Lung (tissue), 12 donors: ENCODE measurements around the gene UBAP2. TPM values are rescaled to one million over a fixed set of nuclear protein-coding genes. Genes with fewer than 3 reads are reported as not detected.

Experiments used
- ATAC-seq: fragments of 200-7000 bp; cut with Tn5 transposase; one replicate; pipeline ENCODE4 v1.9.1; 2020; ENCODE audit warnings: moderate number of reproducible peaks; ENCODE audit not compliant: insufficient read depth, low FRiP score
- DNase-seq, 3 donors: peaks; one replicate each; pipeline ENCODE4 v3.0.0-alpha.2; 2013 to 2017
- H3K27ac ChIP-seq, 2 donors: one replicate each; pipeline ENCODE4 v1.5.1; 2013; ENCODE audit warnings: mild to moderate bottlenecking in 2 of 2, moderate library complexity in 2 of 2, control low read depth in 1 of 2, inconsistent platforms in 1 of 2, low read depth in 1 of 2, low read length in 1 of 2
- H3K27me3 ChIP-seq, 3 donors: one replicate each; pipeline ENCODE4 v1.5.1; 2013; ENCODE audit warnings: low read length in 2 of 3; ENCODE audit not compliant: control insufficient read depth in 3 of 3, insufficient read depth in 3 of 3
- H3K36me3 ChIP-seq, 4 donors: one replicate each; pipeline ENCODE4 v1.5.1; 2013; ENCODE audit warnings: low read length in 4 of 4, mild to moderate bottlenecking in 1 of 4, moderate library complexity in 1 of 4; ENCODE audit not compliant: control insufficient read depth in 4 of 4, insufficient read depth in 4 of 4
- H3K4me1 ChIP-seq, 5 donors: one replicate each; pipeline ENCODE4 v1.5.1; 2013; ENCODE audit warnings: low read length in 5 of 5, mild to moderate bottlenecking in 2 of 5, moderate library complexity in 1 of 5; ENCODE audit not compliant: control insufficient read depth in 5 of 5, insufficient read depth in 5 of 5
- H3K4me3 ChIP-seq: one replicate; pipeline ENCODE4 v1.5.1; 2013; ENCODE audit warnings: mild to moderate bottlenecking, control low read depth, moderate library complexity
- H3K9ac ChIP-seq, 2 donors: one replicate each; pipeline ENCODE4 v1.5.1; 2013; ENCODE audit warnings: low read length in 2 of 2, control low read depth in 1 of 2; ENCODE audit not compliant: insufficient read depth in 1 of 2
- H3K9me3 ChIP-seq, 4 donors: one replicate each; pipeline ENCODE4 v1.5.1; 2013; ENCODE audit warnings: low read length in 3 of 4, mild to moderate bottlenecking in 1 of 4, moderate library complexity in 1 of 4; ENCODE audit not compliant: control insufficient read depth in 4 of 4, insufficient read depth in 3 of 4
- WGBS, 2 donors: extraction: QIAGEN DNeasy Blood & Tissue Kit; methylation state at CpG; one replicate each; pipeline ENCODE4 v1.1.7; 2013; 5-methylcytosine and 5-hydroxymethylcytosine counted together
- polyA plus RNA-seq, 2 donors: library from polyadenylated mRNA; stranded (reverse); fragments of 200-250 nt; gene quantifications; one replicate each; pipeline ENCODE4 v1.2.1, GENCODE V29; 2013
- total RNA-seq, 2 donors: library from RNA; depleted of rRNA in 1 of 2; stranded (reverse); fragments of >200 nt in 1 of 2; gene quantifications; one replicate each; pipeline ENCODE4 v1.2.1, GENCODE V29; 2014 to 2021
- TF ChIP-seq, protein P1 (sequence below): IDR thresholded peaks from 2 replicates; pipeline ENCODE4 v1.5.1; 2012; ENCODE audit warnings: mild to moderate bottlenecking; ENCODE audit errors: control extremely low read depth, extremely low read depth
- donor health status: control.
- donor health status: control.
- donor health status: Bipolar disorder and iron deficiency.
- donor health status: healthy.
- donor health status: DM: yes; HTN: yes; CAD: no.

UBAP2 gene
- total and polyA plus RNA-seq, 4 donors, result 12.6 to 45.4 (median 21.3) TPM

DNA sequence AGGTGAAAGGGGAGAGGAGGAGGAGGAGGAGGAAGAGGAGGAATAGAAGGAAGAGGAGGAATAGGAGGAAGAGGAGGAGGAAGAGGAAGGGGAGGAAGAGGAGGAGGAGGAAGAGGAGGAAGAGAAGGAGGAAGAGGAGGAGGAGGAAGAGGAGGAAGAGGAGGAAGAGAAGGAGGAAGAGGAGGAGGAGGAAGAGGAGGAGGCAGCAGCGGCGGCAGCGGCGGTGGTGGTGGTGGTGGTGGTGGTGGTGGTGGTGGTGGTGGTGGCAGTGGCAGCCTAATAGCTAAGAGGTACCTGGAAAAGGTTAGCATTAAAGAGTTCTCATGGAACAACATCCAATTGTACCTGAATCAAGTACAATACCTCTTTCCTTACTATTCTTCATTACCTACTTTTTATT is 32.5 kb downstream of the UBAP2 start:
- Histone ChIP-seq H3K9ac (no peak overlapping the region), H3K27ac (no peak overlapping the region), H3K4me1 (peaks cover 0 to 5% (median 0%) of the 10 kb centered on the region in 5 donors), H3K27me3 (no peaks in the 10 kb centered on the region), H3K36me3 (peaks cover 0 to 12% (median 2%) of the 10 kb centered on the region in 4 donors), H3K9me3 (no peaks in the 10 kb centered on the region), H3K4me3 (no peak overlapping the region)
- WGBS, 2 donors, result 90 to 100% methylated on average over 2 of the region's 4 CpGs
- DNase-seq (no peak), ATAC-seq (no peak)
- TF ChIP-seq, protein P1, sequence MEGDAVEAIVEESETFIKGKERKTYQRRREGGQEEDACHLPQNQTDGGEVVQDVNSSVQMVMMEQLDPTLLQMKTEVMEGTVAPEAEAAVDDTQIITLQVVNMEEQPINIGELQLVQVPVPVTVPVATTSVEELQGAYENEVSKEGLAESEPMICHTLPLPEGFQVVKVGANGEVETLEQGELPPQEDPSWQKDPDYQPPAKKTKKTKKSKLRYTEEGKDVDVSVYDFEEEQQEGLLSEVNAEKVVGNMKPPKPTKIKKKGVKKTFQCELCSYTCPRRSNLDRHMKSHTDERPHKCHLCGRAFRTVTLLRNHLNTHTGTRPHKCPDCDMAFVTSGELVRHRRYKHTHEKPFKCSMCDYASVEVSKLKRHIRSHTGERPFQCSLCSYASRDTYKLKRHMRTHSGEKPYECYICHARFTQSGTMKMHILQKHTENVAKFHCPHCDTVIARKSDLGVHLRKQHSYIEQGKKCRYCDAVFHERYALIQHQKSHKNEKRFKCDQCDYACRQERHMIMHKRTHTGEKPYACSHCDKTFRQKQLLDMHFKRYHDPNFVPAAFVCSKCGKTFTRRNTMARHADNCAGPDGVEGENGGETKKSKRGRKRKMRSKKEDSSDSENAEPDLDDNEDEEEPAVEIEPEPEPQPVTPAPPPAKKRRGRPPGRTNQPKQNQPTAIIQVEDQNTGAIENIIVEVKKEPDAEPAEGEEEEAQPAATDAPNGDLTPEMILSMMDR, result no peak

DNA sequence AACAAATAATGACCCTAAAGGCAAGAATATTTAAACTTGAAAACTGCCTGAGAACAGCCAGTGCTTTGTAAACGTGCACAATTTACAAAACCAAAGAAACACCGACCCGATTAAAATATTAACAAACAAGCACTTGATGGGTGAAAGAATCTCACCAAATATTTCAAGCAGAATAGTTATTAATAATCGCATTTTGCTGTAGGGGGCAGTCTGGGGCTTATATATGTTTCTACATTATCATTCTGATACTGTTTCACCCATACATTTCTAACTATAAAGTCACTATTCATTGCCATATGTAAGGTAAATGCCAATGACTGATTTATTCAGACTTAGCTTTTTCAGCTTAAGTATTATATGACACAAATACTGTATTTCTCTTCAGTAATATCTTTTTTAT is 37.7 kb downstream of the UBAP2 start:
- WGBS, 2 donors, result 75 to 88% methylated on average over 4 of the region's 4 CpGs
- no peak overlapping the region for H3K4me3 ChIP-seq
- H3K9ac ChIP-seq, result no peak overlapping the region
- DNase-seq, result peak in 2 of 3 donors; percentile 25
- no peak for ATAC-seq
- H3K36me3 ChIP-seq, result peaks cover 2 to 17% (median 3%) of the 10 kb centered on the region in 4 donors
- H3K27me3 ChIP-seq, result no peaks in the 10 kb centered on the region
- H3K4me1 ChIP-seq, result no peaks in the 10 kb centered on the region
- H3K27ac ChIP-seq, result no peak overlapping the region
- TF ChIP-seq, protein P1, result no peak
- no peaks in the 10 kb centered on the region for H3K9me3 ChIP-seq

DNA sequence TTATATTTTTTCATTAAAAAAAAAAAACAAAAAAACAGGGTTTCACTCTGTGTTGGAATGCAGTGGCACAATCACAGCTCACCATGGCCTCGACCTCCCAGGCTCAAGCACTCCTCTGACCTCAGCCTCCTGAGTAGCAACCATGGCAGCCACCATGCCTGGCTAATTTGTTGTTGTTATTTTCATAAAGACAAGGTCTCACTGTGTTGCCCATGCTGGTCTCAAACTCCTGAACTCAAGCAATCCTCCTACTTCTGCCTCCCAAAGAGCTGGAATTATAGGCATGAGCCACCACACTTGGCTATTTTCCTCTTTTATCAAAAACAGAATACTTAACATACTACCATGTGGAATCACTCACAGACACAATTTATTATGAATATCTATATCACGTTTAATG is 46.7 kb downstream of the UBAP2 start:
- Histone ChIP-seq H3K27ac (no peak overlapping the region), H3K9ac (no peak overlapping the region), H3K4me3 (no peak overlapping the region), H3K4me1 (peaks cover 0 to 8% (median 0%) of the 10 kb centered on the region in 5 donors), H3K36me3 (peaks cover 3 to 6% (median 4%) of the 10 kb centered on the region in 4 donors), H3K9me3 (no peaks in the 10 kb centered on the region), H3K27me3 (no peaks in the 10 kb centered on the region)
- ATAC-seq (no peak), DNase-seq (no peak)
- TF ChIP-seq, protein P1, result no peak
- WGBS, 2 donors, result 87 to 92% methylated on average over 2 of the region's 2 CpGs

DNA sequence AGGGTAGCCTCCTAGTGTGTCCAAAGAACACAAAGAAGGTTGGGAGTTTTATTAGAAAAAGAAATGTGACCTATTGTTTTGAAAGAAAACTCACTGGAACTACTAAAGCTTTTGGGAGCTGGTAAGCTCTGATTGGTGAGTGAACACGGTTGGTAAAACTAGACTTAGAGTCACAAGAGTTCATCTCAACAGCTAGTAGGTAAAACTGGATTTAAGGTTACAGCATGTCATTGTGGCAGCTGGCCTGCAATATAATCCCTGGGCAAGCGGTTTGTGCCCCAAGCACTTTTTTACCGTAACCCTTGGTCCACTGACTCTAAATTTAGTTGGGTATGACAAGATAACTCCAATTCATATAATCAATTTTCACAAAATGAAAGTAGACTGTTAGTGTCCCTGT is 47.4 kb downstream of the UBAP2 start:
- DNase-seq, result no peak
- H3K36me3 ChIP-seq, result peaks cover 3 to 11% (median 6%) of the 10 kb centered on the region in 4 donors
- no peak overlapping the region for H3K4me3 ChIP-seq
- H3K27ac ChIP-seq, result no peak overlapping the region
- 91 to 93% methylated on average over 3 of the region's 3 CpGs for WGBS, 2 donors
- TF ChIP-seq, protein P1, result no peak
- no peaks in the 10 kb centered on the region for H3K9me3 ChIP-seq
- no peaks in the 10 kb centered on the region for H3K27me3 ChIP-seq
- no peak for ATAC-seq
- H3K4me1 ChIP-seq, result peaks cover 0 to 8% (median 0%) of the 10 kb centered on the region in 5 donors
- no peak overlapping the region for H3K9ac ChIP-seq
